Neural cell (in vitro differentiated cells): ENCODE data around the gene CFAP157. TPM values are rescaled to one million over a fixed set of nuclear protein-coding genes. Genes with fewer than 3 reads are reported as not detected.

Experiments
- H2AFZ ChIP-seq: fragments of 200-600, 300-800 bp; sonication (generic), shearing (Covaris generic); 2 replicates; pipeline ENCODE4 v1.6.0; 2014; ENCODE audit warnings: low read depth, mild to moderate bottlenecking, antibody characterized with exemption, low read length, moderate library complexity
- H3F3A ChIP-seq: fragments of 200-600 bp; shearing (Covaris generic); 2 replicates; pipeline ENCODE4 v1.6.1; 2016; ENCODE audit warnings: mild to moderate bottlenecking, moderate library complexity, mixed read lengths, antibody characterized with exemption, low read length; ENCODE audit not compliant: insufficient read depth, poor library complexity, severe bottlenecking
- H3K27ac ChIP-seq: fragments of 200-600, 300-800 bp; sonication (generic), shearing (Covaris generic); 2 replicates; pipeline ENCODE4 v1.5.1; 2014; ENCODE audit warnings: mild to moderate bottlenecking, low read length, moderate library complexity
- H3K27me3 ChIP-seq: fragments of 300-800, 200-600 bp; sonication (generic), shearing (Covaris generic); 2 replicates; pipeline ENCODE4 v1.6.0; 2014; ENCODE audit warnings: mild to moderate bottlenecking, low read depth, low read length, moderate library complexity; ENCODE audit not compliant: insufficient read depth
- H3K36me3 ChIP-seq: fragments of 300-800, 200-600 bp; sonication (generic), shearing (Covaris generic); 2 replicates; pipeline ENCODE4 v1.5.1; 2014; ENCODE audit warnings: mild to moderate bottlenecking, antibody characterized with exemption, low read length, moderate library complexity; ENCODE audit not compliant: insufficient read depth
- H3K4me2 ChIP-seq: fragments of 300-800, 200-600 bp; sonication (generic), shearing (Covaris generic); 2 replicates; pipeline ENCODE4 v1.6.0; 2014; ENCODE audit warnings: mild to moderate bottlenecking, low read length
- H3K4me3 ChIP-seq: fragments of 300-800, 200-600 bp; sonication (generic), shearing (Covaris generic); 2 replicates; pipeline ENCODE4 v1.5.1; 2014; ENCODE audit warnings: mild to moderate bottlenecking, low read length, moderate library complexity
- H3K79me2 ChIP-seq: fragments of 200-600 bp; shearing (Covaris generic); replicated peaks from 2 replicates; pipeline ENCODE4 v1.6.0; 2014; ENCODE audit warnings: mild to moderate bottlenecking, low read length, moderate library complexity; ENCODE audit not compliant: insufficient read depth
- H3K9ac ChIP-seq: fragments of 300-800, 200-600 bp; sonication (generic), shearing (Covaris generic); 2 replicates; pipeline ENCODE4 v1.6.1; 2016; ENCODE audit warnings: mild to moderate bottlenecking, low read length, mixed read lengths
- H3K9me2 ChIP-seq: fragments of 200-600 bp; shearing (Covaris generic); 2 replicates; pipeline ENCODE4 v1.6.1; 2016; ENCODE audit warnings: mild to moderate bottlenecking, low read length, mixed read lengths; ENCODE audit not compliant: insufficient read depth
- H3K9me3 ChIP-seq: fragments of 200-600, 300-800 bp; sonication (generic), shearing (Covaris generic); 2 replicates; pipeline ENCODE4 v1.6.1; 2016; ENCODE audit warnings: mild to moderate bottlenecking, mixed run types, low read length, moderate library complexity, mixed read lengths
- H4K20me1 ChIP-seq: fragments of 200-600 bp; shearing (Covaris generic); 2 replicates; pipeline ENCODE4 v1.6.1; 2016; ENCODE audit warnings: mild to moderate bottlenecking, mixed run types; ENCODE audit not compliant: insufficient read depth
- EP300 ChIP-seq: fragments of 450-650 bp; conservative IDR thresholded peaks from 2 replicates; pipeline ENCODE4 v1.6.1; 2014; ENCODE audit warnings: antibody characterized with exemption, mild to moderate bottlenecking, moderate library complexity; ENCODE audit not compliant: poor library complexity, severe bottlenecking
- EZH2 ChIP-seq: fragments of 200-600, 300-800 bp; shearing (Covaris generic), sonication (generic); IDR thresholded peaks from 2 replicates; pipeline ENCODE4 v1.6.1; 2014; ENCODE audit warnings: antibody characterized with exemption, low read length, borderline replicate concordance, mild to moderate bottlenecking; ENCODE audit not compliant: insufficient read depth, poor library complexity, severe bottlenecking
- MXI1 ChIP-seq: fragments of 450-650 bp; conservative IDR thresholded peaks from 2 replicates; pipeline ENCODE4 v1.6.1; 2014; ENCODE audit warnings: antibody characterized with exemption, mild to moderate bottlenecking; ENCODE audit not compliant: poor library complexity, severe bottlenecking
- POLR2AphosphoS5 ChIP-seq: IDR thresholded peaks from 2 replicates; pipeline ENCODE4 v1.6.1; 2012
- RAD21 ChIP-seq: fragments of 450-650 bp; conservative IDR thresholded peaks from 2 replicates; pipeline ENCODE4 v1.6.1; 2014; ENCODE audit warnings: antibody characterized with exemption, mild to moderate bottlenecking, moderate library complexity
- SMC3 ChIP-seq: fragments of 450-650 bp; conservative IDR thresholded peaks from 2 replicates; pipeline ENCODE4 v1.6.1; 2014; ENCODE audit warnings: antibody characterized with exemption, mild to moderate bottlenecking, moderate library complexity; ENCODE audit not compliant: poor library complexity
- TAF1 ChIP-seq: IDR thresholded peaks from 2 replicates; pipeline ENCODE4 v1.6.1; 2012; ENCODE audit warnings: low read depth
- polyA plus RNA-seq: library from polyadenylated mRNA; depleted of rRNA; stranded (reverse); fragments of >200 nt; gene quantifications from 2 replicates; pipeline ENCODE4 v1.2.3, GENCODE V29; 2014
- TF ChIP-seq, protein P1 (sequence below): IDR thresholded peaks from 2 replicates; pipeline ENCODE4 v1.6.1; 2012; ENCODE audit warnings: borderline replicate concordance
- TF ChIP-seq, protein P2 (sequence below): fragments of 450-650 bp; IDR thresholded peaks from 2 replicates; pipeline ENCODE4 v1.5.1; 2014; ENCODE audit warnings: antibody characterized with exemption, mild to moderate bottlenecking, moderate library complexity; ENCODE audit not compliant: poor library complexity, severe bottlenecking

The CFAP157 gene
- polyA plus RNA-seq, 1 donor from 2014 or later, result 1.3 TPM

DNA sequence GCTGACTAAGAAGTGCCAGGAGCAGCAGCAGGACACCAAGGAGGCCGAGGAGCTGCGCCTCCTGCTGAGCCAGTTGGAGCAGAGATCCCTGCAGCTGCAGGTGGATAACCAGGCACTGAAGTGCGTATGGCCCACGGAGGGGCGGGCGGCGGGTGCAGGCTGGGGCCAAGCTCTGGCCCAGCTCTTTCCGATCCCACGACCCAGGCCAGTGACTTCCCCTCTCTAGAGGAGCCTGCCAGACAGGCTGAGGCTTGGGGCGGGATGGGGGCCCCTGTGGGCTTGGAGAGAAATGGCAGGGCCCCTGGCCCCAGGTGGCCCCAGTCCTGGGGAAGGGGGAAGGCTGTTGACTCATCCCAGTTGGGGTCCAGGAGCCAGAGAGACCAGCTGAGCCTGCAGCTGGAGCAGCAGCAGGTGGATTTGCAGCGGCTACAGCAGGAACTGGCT is 5.1 kb downstream of the CFAP157 start:
- Histone ChIP-seq H3K27ac (no peak overlapping the region), H3K4me3 (no peak overlapping the region), H3K9me3 (no peaks in the 10 kb centered on the region), H3K9ac (no peak overlapping the region), H2AFZ (no peak overlapping the region), H3K9me2 (no peaks in the 10 kb centered on the region), H4K20me1 (no peaks in the 10 kb centered on the region), H3K79me2 (no peaks in the 10 kb centered on the region), H3K27me3 (no peaks in the 10 kb centered on the region), H3K4me2 (no peak overlapping the region), H3F3A (no peaks in the 10 kb centered on the region), H3K36me3 (no peaks in the 10 kb centered on the region)
- TF ChIP-seq, protein P1, sequence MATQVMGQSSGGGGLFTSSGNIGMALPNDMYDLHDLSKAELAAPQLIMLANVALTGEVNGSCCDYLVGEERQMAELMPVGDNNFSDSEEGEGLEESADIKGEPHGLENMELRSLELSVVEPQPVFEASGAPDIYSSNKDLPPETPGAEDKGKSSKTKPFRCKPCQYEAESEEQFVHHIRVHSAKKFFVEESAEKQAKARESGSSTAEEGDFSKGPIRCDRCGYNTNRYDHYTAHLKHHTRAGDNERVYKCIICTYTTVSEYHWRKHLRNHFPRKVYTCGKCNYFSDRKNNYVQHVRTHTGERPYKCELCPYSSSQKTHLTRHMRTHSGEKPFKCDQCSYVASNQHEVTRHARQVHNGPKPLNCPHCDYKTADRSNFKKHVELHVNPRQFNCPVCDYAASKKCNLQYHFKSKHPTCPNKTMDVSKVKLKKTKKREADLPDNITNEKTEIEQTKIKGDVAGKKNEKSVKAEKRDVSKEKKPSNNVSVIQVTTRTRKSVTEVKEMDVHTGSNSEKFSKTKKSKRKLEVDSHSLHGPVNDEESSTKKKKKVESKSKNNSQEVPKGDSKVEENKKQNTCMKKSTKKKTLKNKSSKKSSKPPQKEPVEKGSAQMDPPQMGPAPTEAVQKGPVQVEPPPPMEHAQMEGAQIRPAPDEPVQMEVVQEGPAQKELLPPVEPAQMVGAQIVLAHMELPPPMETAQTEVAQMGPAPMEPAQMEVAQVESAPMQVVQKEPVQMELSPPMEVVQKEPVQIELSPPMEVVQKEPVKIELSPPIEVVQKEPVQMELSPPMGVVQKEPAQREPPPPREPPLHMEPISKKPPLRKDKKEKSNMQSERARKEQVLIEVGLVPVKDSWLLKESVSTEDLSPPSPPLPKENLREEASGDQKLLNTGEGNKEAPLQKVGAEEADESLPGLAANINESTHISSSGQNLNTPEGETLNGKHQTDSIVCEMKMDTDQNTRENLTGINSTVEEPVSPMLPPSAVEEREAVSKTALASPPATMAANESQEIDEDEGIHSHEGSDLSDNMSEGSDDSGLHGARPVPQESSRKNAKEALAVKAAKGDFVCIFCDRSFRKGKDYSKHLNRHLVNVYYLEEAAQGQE, result no peak
- TF ChIP-seq RAD21 (no peak), TAF1 (no peak), POLR2AphosphoS5 (no peak), SMC3 (no peak), MXI1 (no peak), EP300 (no peak), EZH2 (no peak)
- TF ChIP-seq, protein P2, sequence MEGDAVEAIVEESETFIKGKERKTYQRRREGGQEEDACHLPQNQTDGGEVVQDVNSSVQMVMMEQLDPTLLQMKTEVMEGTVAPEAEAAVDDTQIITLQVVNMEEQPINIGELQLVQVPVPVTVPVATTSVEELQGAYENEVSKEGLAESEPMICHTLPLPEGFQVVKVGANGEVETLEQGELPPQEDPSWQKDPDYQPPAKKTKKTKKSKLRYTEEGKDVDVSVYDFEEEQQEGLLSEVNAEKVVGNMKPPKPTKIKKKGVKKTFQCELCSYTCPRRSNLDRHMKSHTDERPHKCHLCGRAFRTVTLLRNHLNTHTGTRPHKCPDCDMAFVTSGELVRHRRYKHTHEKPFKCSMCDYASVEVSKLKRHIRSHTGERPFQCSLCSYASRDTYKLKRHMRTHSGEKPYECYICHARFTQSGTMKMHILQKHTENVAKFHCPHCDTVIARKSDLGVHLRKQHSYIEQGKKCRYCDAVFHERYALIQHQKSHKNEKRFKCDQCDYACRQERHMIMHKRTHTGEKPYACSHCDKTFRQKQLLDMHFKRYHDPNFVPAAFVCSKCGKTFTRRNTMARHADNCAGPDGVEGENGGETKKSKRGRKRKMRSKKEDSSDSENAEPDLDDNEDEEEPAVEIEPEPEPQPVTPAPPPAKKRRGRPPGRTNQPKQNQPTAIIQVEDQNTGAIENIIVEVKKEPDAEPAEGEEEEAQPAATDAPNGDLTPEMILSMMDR, result no peak

DNA sequence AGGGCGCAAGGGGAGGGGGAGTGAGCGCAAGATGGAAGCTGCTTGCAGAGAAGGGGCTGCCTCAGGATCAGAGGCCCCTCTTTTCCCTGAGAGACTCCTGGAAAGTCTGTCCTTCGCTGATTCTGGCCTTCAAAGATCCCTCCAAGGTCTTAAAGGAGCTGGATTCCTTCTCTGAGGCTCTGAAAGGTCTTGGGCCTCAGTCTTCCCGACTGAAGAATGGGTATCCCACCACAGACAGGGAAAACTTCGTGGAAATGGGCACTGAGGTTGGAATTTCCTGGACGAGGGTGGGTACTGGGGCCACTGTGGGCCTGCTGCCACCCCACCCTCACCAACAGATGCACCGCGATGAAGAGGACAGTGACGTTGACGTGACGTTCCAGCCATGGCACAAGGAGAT is 5.6 kb downstream of the CFAP157 start:
- H3K36me3 ChIP-seq, result no peaks in the 10 kb centered on the region
- no peak overlapping the region for H2AFZ ChIP-seq
- no peaks in the 10 kb centered on the region for H3K9me3 ChIP-seq
- H3F3A ChIP-seq, result no peaks in the 10 kb centered on the region
- H3K4me3 ChIP-seq, result no peak overlapping the region
- H3K79me2 ChIP-seq, result no peaks in the 10 kb centered on the region
- no peaks in the 10 kb centered on the region for H3K9me2 ChIP-seq
- no peaks in the 10 kb centered on the region for H4K20me1 ChIP-seq
- no peak overlapping the region for H3K9ac ChIP-seq
- TF ChIP-seq SMC3 (no peak), EZH2 (no peak), RAD21 (no peak), MXI1 (no peak), TAF1 (no peak)
- TF ChIP-seq, protein P2, result no peak
- no peak overlapping the region for H3K4me2 ChIP-seq
- no peaks in the 10 kb centered on the region for H3K27me3 ChIP-seq
- H3K27ac ChIP-seq, result no peak overlapping the region
